ENCODE results near the gene TBC1D3B. TPM values are rescaled to one million over a fixed set of nuclear protein-coding genes. Genes with fewer than 3 reads are reported as not detected.

Gene TBC1D3B
- total RNA-seq, 1 experiment from 2014 or later = 6.3 TPM

DNA sequence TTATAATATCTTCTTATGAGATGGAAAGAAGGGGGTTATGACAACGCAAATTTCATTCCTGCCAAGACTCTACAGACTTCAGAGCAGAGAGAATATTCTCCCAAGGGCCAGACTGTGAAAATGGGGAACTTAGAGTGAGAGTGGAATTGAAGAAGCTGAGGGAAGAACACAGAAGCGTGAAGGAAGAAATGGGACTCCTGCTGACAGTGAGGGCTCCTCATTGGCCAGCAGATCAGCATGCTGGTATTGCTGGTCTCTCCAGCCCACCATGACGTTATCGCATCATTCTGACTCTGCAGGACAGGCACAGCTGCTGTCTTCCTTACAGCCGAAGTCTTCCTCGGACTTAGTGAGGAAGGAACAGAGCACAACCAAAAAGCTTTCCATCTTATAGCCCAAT is 48.5 kb downstream of the TBC1D3B start (continued):
- TF ChIP-seq ZNF671 (CRISPR knock-in tag; IDR thresholded peaks at IDR 0.05) = no peak
- TF ChIP-seq ESRRA (CRISPR knock-in tag; IDR thresholded peaks at IDR 0.05; ENCODE audit: borderline replicate concordance) = no peak
- TF ChIP-seq, protein P1, sequence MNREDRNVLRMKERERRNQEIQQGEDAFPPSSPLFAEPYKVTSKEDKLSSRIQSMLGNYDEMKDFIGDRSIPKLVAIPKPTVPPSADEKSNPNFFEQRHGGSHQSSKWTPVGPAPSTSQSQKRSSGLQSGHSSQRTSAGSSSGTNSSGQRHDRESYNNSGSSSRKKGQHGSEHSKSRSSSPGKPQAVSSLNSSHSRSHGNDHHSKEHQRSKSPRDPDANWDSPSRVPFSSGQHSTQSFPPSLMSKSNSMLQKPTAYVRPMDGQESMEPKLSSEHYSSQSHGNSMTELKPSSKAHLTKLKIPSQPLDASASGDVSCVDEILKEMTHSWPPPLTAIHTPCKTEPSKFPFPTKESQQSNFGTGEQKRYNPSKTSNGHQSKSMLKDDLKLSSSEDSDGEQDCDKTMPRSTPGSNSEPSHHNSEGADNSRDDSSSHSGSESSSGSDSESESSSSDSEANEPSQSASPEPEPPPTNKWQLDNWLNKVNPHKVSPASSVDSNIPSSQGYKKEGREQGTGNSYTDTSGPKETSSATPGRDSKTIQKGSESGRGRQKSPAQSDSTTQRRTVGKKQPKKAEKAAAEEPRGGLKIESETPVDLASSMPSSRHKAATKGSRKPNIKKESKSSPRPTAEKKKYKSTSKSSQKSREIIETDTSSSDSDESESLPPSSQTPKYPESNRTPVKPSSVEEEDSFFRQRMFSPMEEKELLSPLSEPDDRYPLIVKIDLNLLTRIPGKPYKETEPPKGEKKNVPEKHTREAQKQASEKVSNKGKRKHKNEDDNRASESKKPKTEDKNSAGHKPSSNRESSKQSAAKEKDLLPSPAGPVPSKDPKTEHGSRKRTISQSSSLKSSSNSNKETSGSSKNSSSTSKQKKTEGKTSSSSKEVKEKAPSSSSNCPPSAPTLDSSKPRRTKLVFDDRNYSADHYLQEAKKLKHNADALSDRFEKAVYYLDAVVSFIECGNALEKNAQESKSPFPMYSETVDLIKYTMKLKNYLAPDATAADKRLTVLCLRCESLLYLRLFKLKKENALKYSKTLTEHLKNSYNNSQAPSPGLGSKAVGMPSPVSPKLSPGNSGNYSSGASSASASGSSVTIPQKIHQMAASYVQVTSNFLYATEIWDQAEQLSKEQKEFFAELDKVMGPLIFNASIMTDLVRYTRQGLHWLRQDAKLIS (CRISPR knock-in tag; IDR thresholded peaks at IDR 0.05; ENCODE audit: borderline replicate concordance) = no peak

DNA sequence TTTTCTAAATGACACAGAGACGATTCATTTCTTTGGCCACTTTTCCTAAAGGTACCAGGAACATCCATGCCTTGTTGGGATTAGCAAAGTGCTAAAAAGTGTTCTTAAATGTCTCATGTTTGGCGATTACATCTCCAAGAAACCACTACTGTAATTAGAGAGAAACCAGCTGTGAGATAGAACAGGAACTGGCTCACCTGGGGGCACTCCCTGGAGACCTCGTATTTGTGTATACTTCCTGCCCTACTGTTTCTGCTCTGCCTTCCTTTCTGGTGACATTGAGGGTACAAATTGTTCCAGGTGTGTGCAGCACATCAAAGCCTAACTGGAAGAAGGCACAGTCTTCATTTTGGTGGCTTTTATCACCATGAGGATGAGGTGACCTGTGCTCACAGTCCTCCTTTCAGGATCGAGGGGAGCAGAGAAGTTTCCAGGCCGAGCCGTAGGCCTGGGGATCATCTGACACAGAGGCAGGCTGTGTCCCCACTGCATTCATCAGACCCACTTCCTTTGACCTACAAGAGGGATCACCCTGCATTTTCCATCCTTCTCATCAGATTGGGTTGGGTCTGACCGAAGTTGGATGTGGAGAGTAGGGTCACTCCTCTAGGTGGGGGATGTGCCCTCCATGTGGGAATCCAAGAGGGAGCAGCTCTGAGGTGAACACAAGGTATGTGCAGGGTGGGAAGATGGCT is 49.1 kb downstream of the TBC1D3B start:
- H3K9me3 Mint-ChIP-seq = peaks cover 26% of the 10 kb centered on the region
- CTCF ChIA-PET = interaction anchor here (0.7 to 1.0 kb wide), 2 partner anchors 8 to 22 kb away, joined by 3 to 6 read pairs; no protein-coding TSS in a partner anchor

DNA sequence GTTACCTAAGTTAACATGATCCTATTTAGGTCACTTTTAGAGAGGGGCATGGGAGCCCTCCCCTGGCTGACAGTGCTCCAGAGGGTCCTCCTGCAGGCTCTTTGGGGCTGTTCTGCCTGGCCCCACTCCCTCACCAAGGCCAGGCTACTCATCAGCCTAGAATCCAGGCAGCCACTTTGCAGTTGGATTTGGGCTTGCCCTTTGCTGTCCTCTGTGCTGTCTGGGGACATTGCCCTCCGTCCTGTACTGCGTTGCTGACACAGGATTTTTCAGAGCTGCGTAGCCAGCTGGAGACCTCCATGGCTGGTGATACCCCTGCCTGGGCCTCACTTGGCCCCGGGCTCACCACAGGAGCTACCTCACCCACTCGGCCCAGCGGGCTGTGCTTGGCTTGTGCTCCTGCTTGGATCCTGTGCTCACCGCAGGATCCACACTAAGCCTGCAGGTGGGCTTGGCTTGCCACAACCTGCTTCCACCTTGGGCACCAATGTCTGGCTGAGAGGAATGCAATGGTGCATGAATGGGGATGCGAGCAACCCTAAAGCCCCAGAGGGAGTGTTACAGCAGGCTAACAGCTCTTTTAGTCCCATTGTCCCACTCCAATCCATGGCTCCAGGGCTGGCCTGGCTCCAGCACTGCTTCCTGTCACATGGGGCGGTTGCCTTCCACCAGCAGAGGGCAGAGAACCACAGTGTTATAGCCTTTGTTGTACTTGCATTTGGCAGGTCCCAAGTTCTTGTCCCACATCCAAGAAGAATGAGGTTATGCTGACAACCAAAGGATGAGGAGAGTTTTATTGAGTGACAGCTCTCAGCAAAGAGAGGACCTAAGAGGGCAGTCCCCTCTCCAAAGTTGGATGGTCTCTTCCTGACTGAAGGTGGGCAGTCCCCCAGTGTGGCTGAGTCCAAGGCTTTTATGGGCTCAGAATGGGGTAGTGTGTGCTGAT is 51.3 kb downstream of the TBC1D3B start:
- peak; percentile 67 for ATAC-seq
- H3K9me3 Mint-ChIP-seq = peaks cover 42% of the 10 kb centered on the region
- peaks cover 37% of the 10 kb centered on the region for H3K27me3 Mint-ChIP-seq (ENCODE audit: low read depth)
- TF ChIP-seq, protein P2, sequence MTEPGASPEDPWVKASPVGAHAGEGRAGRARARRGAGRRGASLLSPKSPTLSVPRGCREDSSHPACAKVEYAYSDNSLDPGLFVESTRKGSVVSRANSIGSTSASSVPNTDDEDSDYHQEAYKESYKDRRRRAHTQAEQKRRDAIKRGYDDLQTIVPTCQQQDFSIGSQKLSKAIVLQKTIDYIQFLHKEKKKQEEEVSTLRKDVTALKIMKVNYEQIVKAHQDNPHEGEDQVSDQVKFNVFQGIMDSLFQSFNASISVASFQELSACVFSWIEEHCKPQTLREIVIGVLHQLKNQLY (CRISPR knock-in tag; IDR thresholded peaks at IDR 0.05) = no peak
- TF ChIP-seq TEAD4 (CRISPR knock-in tag; IDR thresholded peaks at IDR 0.05) (no peak), FOXJ3 (CRISPR knock-in tag; IDR thresholded peaks at IDR 0.05; ENCODE audit: borderline replicate concordance) (no peak), NR3C1 (CRISPR knock-in tag; conservative IDR thresholded peaks at IDR 0.05; ENCODE audit: low read depth) (no peak)
- TF ChIP-seq, protein P3, sequence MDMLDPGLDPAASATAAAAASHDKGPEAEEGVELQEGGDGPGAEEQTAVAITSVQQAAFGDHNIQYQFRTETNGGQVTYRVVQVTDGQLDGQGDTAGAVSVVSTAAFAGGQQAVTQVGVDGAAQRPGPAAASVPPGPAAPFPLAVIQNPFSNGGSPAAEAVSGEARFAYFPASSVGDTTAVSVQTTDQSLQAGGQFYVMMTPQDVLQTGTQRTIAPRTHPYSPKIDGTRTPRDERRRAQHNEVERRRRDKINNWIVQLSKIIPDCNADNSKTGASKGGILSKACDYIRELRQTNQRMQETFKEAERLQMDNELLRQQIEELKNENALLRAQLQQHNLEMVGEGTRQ (CRISPR knock-in tag; IDR thresholded peaks at IDR 0.05) = peak; percentile 73
- TF ChIP-seq, protein P4, sequence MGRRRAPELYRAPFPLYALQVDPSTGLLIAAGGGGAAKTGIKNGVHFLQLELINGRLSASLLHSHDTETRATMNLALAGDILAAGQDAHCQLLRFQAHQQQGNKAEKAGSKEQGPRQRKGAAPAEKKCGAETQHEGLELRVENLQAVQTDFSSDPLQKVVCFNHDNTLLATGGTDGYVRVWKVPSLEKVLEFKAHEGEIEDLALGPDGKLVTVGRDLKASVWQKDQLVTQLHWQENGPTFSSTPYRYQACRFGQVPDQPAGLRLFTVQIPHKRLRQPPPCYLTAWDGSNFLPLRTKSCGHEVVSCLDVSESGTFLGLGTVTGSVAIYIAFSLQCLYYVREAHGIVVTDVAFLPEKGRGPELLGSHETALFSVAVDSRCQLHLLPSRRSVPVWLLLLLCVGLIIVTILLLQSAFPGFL (CRISPR knock-in tag; IDR thresholded peaks at IDR 0.05; ENCODE audit: borderline replicate concordance) = no peak
- peaks cover 35% of the 10 kb centered on the region for H3K36me3 Mint-ChIP-seq
- ChIA-PET POLR2A (no interaction called here), CTCF (interaction anchor here (0.6 to 1.9 kb wide), 4 partner anchors 23 to 358 kb away, joined by 3 to 7 read pairs (median 4); no protein-coding TSS in a partner anchor)
- no peak overlapping the region for H3K27ac Mint-ChIP-seq
- peak; percentile 31 for DNase-seq (ENCODE audit: low spot score)
- H3K4me1 Mint-ChIP-seq = peaks cover 36% of the 10 kb centered on the region
- no peak overlapping the region for H3K4me3 Mint-ChIP-seq

More for the DNA sequence above, 49.1 kb downstream of the TBC1D3B start:
- no peak for ATAC-seq
- peaks cover 23% of the 10 kb centered on the region for H3K27me3 Mint-ChIP-seq (ENCODE audit: low read depth)
- DNase-seq (ENCODE audit: low spot score) = no peak
- H3K36me3 Mint-ChIP-seq = peaks cover 26% of the 10 kb centered on the region
- POLR2A ChIA-PET = no interaction called here
- H3K4me3 Mint-ChIP-seq = no peak overlapping the region
- peaks cover 36% of the 10 kb centered on the region for H3K4me1 Mint-ChIP-seq
- TF ChIP-seq, protein P5, sequence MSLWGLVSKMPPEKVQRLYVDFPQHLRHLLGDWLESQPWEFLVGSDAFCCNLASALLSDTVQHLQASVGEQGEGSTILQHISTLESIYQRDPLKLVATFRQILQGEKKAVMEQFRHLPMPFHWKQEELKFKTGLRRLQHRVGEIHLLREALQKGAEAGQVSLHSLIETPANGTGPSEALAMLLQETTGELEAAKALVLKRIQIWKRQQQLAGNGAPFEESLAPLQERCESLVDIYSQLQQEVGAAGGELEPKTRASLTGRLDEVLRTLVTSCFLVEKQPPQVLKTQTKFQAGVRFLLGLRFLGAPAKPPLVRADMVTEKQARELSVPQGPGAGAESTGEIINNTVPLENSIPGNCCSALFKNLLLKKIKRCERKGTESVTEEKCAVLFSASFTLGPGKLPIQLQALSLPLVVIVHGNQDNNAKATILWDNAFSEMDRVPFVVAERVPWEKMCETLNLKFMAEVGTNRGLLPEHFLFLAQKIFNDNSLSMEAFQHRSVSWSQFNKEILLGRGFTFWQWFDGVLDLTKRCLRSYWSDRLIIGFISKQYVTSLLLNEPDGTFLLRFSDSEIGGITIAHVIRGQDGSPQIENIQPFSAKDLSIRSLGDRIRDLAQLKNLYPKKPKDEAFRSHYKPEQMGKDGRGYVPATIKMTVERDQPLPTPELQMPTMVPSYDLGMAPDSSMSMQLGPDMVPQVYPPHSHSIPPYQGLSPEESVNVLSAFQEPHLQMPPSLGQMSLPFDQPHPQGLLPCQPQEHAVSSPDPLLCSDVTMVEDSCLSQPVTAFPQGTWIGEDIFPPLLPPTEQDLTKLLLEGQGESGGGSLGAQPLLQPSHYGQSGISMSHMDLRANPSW (CRISPR knock-in tag; conservative IDR thresholded peaks at IDR 0.05; ENCODE audit: low read depth) = no peak
- TF ChIP-seq, protein P6, sequence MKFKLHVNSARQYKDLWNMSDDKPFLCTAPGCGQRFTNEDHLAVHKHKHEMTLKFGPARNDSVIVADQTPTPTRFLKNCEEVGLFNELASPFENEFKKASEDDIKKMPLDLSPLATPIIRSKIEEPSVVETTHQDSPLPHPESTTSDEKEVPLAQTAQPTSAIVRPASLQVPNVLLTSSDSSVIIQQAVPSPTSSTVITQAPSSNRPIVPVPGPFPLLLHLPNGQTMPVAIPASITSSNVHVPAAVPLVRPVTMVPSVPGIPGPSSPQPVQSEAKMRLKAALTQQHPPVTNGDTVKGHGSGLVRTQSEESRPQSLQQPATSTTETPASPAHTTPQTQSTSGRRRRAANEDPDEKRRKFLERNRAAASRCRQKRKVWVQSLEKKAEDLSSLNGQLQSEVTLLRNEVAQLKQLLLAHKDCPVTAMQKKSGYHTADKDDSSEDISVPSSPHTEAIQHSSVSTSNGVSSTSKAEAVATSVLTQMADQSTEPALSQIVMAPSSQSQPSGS (CRISPR knock-in tag; IDR thresholded peaks at IDR 0.05; ENCODE audit: borderline replicate concordance, low read depth) = no peak
- TF ChIP-seq MXD4 (CRISPR knock-in tag; IDR thresholded peaks at IDR 0.05; ENCODE audit: borderline replicate concordance) (no peak), ZNF416 (CRISPR knock-in tag; IDR thresholded peaks at IDR 0.05) (no peak), TCF7 (CRISPR knock-in tag; IDR thresholded peaks at IDR 0.05; ENCODE audit: low read depth) (no peak)
- H3K27ac Mint-ChIP-seq = no peak overlapping the region

Measured in WTC11 (cell line).